ENCODE data around the gene DDX10.

DDX10 gene

GRCh38 chr11:108904480-108904879 lies 239.6 kb downstream of the DDX10 start:
- Histone ChIP-seq H3K27me3 (ENCODE audit: control insufficient read depth, insufficient read depth, low read length) (no peaks in the 10 kb centered on the region), H3K4me3 (ENCODE audit: low read depth, low read length) (no peak overlapping the region), H3K9ac (ENCODE audit: low read depth, low read length) (no peak overlapping the region), H3K27ac (ENCODE audit: low read depth, low read length) (no peak overlapping the region), H3K9me3 (ENCODE audit: control insufficient read depth, insufficient read depth, low read length) (no peaks in the 10 kb centered on the region), H3K4me1 (ENCODE audit: control insufficient read depth, insufficient read depth, low read length) (peaks cover 12% of the 10 kb centered on the region), H3K36me3 (ENCODE audit: control insufficient read depth, insufficient read depth, low read length) (no peaks in the 10 kb centered on the region)

DNA sequence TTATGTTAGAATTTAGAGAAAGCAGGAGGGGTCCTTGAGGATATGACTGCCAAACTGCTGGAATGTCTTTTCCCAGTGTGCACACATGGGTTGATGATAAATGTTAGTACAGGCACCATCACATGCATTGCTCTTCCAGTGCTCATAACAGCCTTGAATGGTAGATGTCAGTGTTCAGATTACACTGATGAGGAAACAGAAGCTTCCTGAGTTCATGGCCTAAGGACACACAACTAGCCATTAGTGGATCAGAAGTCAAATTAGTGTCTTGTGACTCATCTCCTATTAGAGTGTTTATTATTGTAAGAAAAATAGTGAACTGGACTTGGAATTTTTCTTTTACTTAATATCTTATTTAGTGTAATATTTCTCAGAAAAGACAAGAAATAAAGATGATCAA lies 241.5 kb downstream of the DDX10 start:
- no peaks in the 10 kb centered on the region for H3K9me3 ChIP-seq (ENCODE audit: control insufficient read depth, insufficient read depth, low read length)
- no peak overlapping the region for H3K9ac ChIP-seq (ENCODE audit: low read depth, low read length)
- H3K36me3 ChIP-seq (ENCODE audit: control insufficient read depth, insufficient read depth, low read length): no peaks in the 10 kb centered on the region
- no peak overlapping the region for H3K27ac ChIP-seq (ENCODE audit: low read depth, low read length)
- no peak overlapping the region for H3K4me3 ChIP-seq (ENCODE audit: low read depth, low read length)
- no peaks in the 10 kb centered on the region for H3K27me3 ChIP-seq (ENCODE audit: control insufficient read depth, insufficient read depth, low read length)
- peaks cover 12% of the 10 kb centered on the region for H3K4me1 ChIP-seq (ENCODE audit: control insufficient read depth, insufficient read depth, low read length)

- H3K9ac ChIP-seq (ENCODE audit: low read depth, low read length): no peak overlapping the region
Observed at GRCh38 chr11:108906826-108907225, 242.0 kb downstream of the DDX10 start.

GRCh38 chr11:108909041-108909440 lies 244.2 kb downstream of the DDX10 start:
- Histone ChIP-seq H3K9ac (ENCODE audit: low read depth, low read length) (no peak overlapping the region), H3K36me3 (ENCODE audit: control insufficient read depth, insufficient read depth, low read length) (no peaks in the 10 kb centered on the region), H3K4me1 (ENCODE audit: control insufficient read depth, insufficient read depth, low read length) (peaks cover 19% of the 10 kb centered on the region), H3K4me3 (ENCODE audit: low read depth, low read length) (no peak overlapping the region), H3K27me3 (ENCODE audit: control insufficient read depth, insufficient read depth, low read length) (no peaks in the 10 kb centered on the region), H3K27ac (ENCODE audit: low read depth, low read length) (no peak overlapping the region), H3K9me3 (ENCODE audit: control insufficient read depth, insufficient read depth, low read length) (no peaks in the 10 kb centered on the region)

More at GRCh38 chr11:108906826-108907225, 242.0 kb downstream of the DDX10 start:
- Histone ChIP-seq H3K36me3 (ENCODE audit: control insufficient read depth, insufficient read depth, low read length) (no peaks in the 10 kb centered on the region), H3K9me3 (ENCODE audit: control insufficient read depth, insufficient read depth, low read length) (no peaks in the 10 kb centered on the region), H3K27ac (ENCODE audit: low read depth, low read length) (no peak overlapping the region), H3K4me3 (ENCODE audit: low read depth, low read length) (no peak overlapping the region), H3K27me3 (ENCODE audit: control insufficient read depth, insufficient read depth, low read length) (no peaks in the 10 kb centered on the region), H3K4me1 (ENCODE audit: control insufficient read depth, insufficient read depth, low read length) (peaks cover 12% of the 10 kb centered on the region)

DNA sequence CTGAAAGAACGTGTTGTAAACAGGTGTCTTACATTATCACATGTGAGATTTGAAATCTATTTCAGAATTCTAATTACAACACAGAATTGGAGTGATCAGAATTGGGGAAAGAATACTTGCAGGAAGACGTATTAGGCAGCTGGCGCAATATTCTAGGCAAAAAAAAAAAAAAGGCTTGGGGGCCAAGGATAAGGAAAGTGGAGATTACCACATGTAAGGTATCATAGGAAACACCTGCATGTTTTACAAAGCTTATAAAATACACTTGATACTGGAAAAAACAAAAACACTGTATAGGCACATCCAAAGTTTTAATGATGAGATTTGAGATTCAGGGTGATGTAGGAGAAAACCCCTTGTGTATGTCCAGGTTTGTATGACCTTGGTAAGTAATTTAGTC lies 245.1 kb downstream of the DDX10 start:
- H3K4me1 ChIP-seq (ENCODE audit: control insufficient read depth, insufficient read depth, low read length): peaks cover 19% of the 10 kb centered on the region
- no peak overlapping the region for H3K4me3 ChIP-seq (ENCODE audit: low read depth, low read length)
- H3K36me3 ChIP-seq (ENCODE audit: control insufficient read depth, insufficient read depth, low read length): no peaks in the 10 kb centered on the region
- H3K9me3 ChIP-seq (ENCODE audit: control insufficient read depth, insufficient read depth, low read length): no peaks in the 10 kb centered on the region
- no peak overlapping the region for H3K27ac ChIP-seq (ENCODE audit: low read depth, low read length)
- no peak overlapping the region for H3K9ac ChIP-seq (ENCODE audit: low read depth, low read length)
- no peaks in the 10 kb centered on the region for H3K27me3 ChIP-seq (ENCODE audit: control insufficient read depth, insufficient read depth, low read length)

GRCh38 chr11:108912581-108912980 lies 247.7 kb downstream of the DDX10 start:
- Histone ChIP-seq H3K9me3 (ENCODE audit: control insufficient read depth, insufficient read depth, low read length) (no peaks in the 10 kb centered on the region), H3K4me1 (ENCODE audit: control insufficient read depth, insufficient read depth, low read length) (peaks cover 12% of the 10 kb centered on the region), H3K27ac (ENCODE audit: low read depth, low read length) (peak overlapping the region; percentile 80), H3K36me3 (ENCODE audit: control insufficient read depth, insufficient read depth, low read length) (no peaks in the 10 kb centered on the region), H3K9ac (ENCODE audit: low read depth, low read length) (no peak overlapping the region), H3K27me3 (ENCODE audit: control insufficient read depth, insufficient read depth, low read length) (no peaks in the 10 kb centered on the region), H3K4me3 (ENCODE audit: low read depth, low read length) (no peak overlapping the region)

GRCh38 chr11:108913204-108913603 lies 248.3 kb downstream of the DDX10 start:
- Histone ChIP-seq H3K4me3 (ENCODE audit: low read depth, low read length) (no peak overlapping the region), H3K36me3 (ENCODE audit: control insufficient read depth, insufficient read depth, low read length) (0 out of 2 replicates have a peak, but pooled peaks cover 5% of the 10 kb centered on the region), H3K4me1 (ENCODE audit: control insufficient read depth, insufficient read depth, low read length) (peaks cover 12% of the 10 kb centered on the region), H3K9me3 (ENCODE audit: control insufficient read depth, insufficient read depth, low read length) (no peaks in the 10 kb centered on the region), H3K27me3 (ENCODE audit: control insufficient read depth, insufficient read depth, low read length) (no peaks in the 10 kb centered on the region), H3K9ac (ENCODE audit: low read depth, low read length) (no peak overlapping the region), H3K27ac (ENCODE audit: low read depth, low read length) (peak overlapping the region; percentile 80)

DNA sequence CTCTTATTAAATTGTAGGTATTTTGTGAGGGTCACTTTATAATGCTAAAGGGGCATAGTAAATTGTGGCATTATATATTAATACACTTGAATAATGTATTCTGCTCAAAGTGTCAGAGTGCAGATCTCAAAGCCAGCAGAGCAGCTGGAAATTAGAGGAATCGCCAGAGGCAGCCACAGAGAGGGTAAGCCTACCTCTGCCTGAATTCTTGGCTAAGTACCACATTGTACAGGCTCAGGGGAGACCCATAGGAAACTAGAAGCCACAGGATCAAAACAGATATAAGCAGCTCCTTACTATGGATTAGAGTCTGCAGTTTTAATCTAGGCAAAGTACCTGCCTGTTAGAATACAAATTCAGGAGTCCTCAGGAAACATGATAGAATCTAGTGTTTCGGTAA lies 249.3 kb downstream of the DDX10 start:
- Histone ChIP-seq H3K9ac (ENCODE audit: low read depth, low read length) (no peak overlapping the region), H3K9me3 (ENCODE audit: control insufficient read depth, insufficient read depth, low read length) (no peaks in the 10 kb centered on the region), H3K27me3 (ENCODE audit: control insufficient read depth, insufficient read depth, low read length) (no peaks in the 10 kb centered on the region), H3K27ac (ENCODE audit: low read depth, low read length) (peak overlapping the region; percentile 35), H3K36me3 (ENCODE audit: control insufficient read depth, insufficient read depth, low read length) (0 out of 2 replicates have a peak, but pooled peaks cover 5% of the 10 kb centered on the region), H3K4me1 (ENCODE audit: control insufficient read depth, insufficient read depth, low read length) (peaks cover 7% of the 10 kb centered on the region; the same call in 1 of the 2 replicates), H3K4me3 (ENCODE audit: low read depth, low read length) (no peak overlapping the region)

DNA sequence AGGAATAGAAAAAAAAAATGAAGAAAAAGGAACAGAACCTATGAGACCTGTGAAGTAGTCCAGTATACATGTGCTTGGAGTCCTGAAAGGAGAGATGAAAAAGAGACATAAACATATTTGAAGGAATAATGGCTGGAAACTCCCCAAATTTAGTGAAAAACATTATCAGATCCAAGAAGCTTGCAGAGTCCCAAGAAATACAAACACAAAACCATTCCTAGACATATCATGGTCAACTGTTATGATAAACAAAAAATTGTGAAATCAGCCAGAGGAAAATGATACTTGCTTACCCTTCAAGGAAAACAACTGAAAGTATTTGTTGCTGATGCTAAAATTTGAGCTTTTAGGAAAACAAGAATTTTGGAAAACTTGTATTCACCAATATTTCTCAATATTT lies 250.1 kb downstream of the DDX10 start:
- Histone ChIP-seq H3K27me3 (ENCODE audit: control insufficient read depth, insufficient read depth, low read length) (no peaks in the 10 kb centered on the region), H3K36me3 (ENCODE audit: control insufficient read depth, insufficient read depth, low read length) (0 out of 2 replicates have a peak, but pooled peaks cover 5% of the 10 kb centered on the region), H3K4me3 (ENCODE audit: low read depth, low read length) (no peak overlapping the region), H3K27ac (ENCODE audit: low read depth, low read length) (no peak overlapping the region), H3K4me1 (ENCODE audit: control insufficient read depth, insufficient read depth, low read length) (peaks cover 7% of the 10 kb centered on the region; the same call in 1 of the 2 replicates), H3K9me3 (ENCODE audit: control insufficient read depth, insufficient read depth, low read length) (no peaks in the 10 kb centered on the region), H3K9ac (ENCODE audit: low read depth, low read length) (no peak overlapping the region)

DNA sequence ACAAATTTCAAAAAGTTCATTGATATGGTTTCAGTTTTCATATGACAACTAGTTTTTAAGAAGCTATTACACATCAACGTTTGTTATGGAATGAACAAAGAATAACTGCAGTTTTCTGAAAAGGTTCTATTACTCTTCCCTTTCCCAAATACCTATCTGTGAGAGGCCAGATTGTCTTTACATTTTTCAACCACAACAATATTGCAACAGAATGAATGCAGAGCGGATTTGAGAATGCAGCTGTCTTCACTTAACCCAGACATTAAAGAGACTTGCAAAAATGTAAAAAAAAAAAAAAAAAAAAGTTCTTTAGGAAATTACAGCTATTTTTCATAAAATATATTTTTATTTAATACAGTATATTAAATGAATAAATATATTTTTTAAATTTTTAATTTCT lies 250.8 kb downstream of the DDX10 start:
- no peaks in the 10 kb centered on the region for H3K9me3 ChIP-seq (ENCODE audit: control insufficient read depth, insufficient read depth, low read length)

GRCh38 chr11:108916290-108916689 lies 251.4 kb downstream of the DDX10 start:
- Histone ChIP-seq H3K27ac (ENCODE audit: low read depth, low read length) (no peak overlapping the region), H3K36me3 (ENCODE audit: control insufficient read depth, insufficient read depth, low read length) (0 out of 2 replicates have a peak, but pooled peaks cover 5% of the 10 kb centered on the region), H3K4me3 (ENCODE audit: low read depth, low read length) (no peak overlapping the region), H3K27me3 (ENCODE audit: control insufficient read depth, insufficient read depth, low read length) (no peaks in the 10 kb centered on the region), H3K4me1 (ENCODE audit: control insufficient read depth, insufficient read depth, low read length) (peaks cover 7% of the 10 kb centered on the region; the same call in 1 of the 2 replicates), H3K9ac (ENCODE audit: low read depth, low read length) (no peak overlapping the region), H3K9me3 (ENCODE audit: control insufficient read depth, insufficient read depth, low read length) (no peaks in the 10 kb centered on the region)

More for the DNA sequence above, 250.8 kb downstream of the DDX10 start:
- no peaks in the 10 kb centered on the region for H3K27me3 ChIP-seq (ENCODE audit: control insufficient read depth, insufficient read depth, low read length)
- H3K4me3 ChIP-seq (ENCODE audit: low read depth, low read length): no peak overlapping the region
- peaks cover 7% of the 10 kb centered on the region; the same call in 1 of the 2 replicates for H3K4me1 ChIP-seq (ENCODE audit: control insufficient read depth, insufficient read depth, low read length)
- H3K36me3 ChIP-seq (ENCODE audit: control insufficient read depth, insufficient read depth, low read length): 0 out of 2 replicates have a peak, but pooled peaks cover 5% of the 10 kb centered on the region
- H3K27ac ChIP-seq (ENCODE audit: low read depth, low read length): no peak overlapping the region
- H3K9ac ChIP-seq (ENCODE audit: low read depth, low read length): no peak overlapping the region
